ENCODE measurements around the gene PCDHGA1. TPM values are rescaled to one million over a fixed set of nuclear protein-coding genes. Genes with fewer than 3 reads are reported as not detected.

The PCDHGA1 gene
- total and polyA plus RNA-seq, 9 of the 15 experiments (the other 6 are each of a cell fraction or from before 2014, with no cell fraction given) = 0.05 to 0.26 (median 0.18) TPM; not detected in 2

GRCh38 chr5:141439411-141440141, 109.3 kb downstream of the PCDHGA1 start:
- ChIA-PET CTCF (ENCODE audit: low intra/inter-chr PET ratio) (no interaction called here), POLR2A (interaction anchor here (0.6 to 1.6 kb wide), 3 partner anchors 60 to 112 kb away, joined by 3 to 4 read pairs (median 3); partner anchors contain the start of gene PCDHGB3)
- H2AFZ ChIP-seq (ENCODE audit: low read depth, low read length) = no peak overlapping the region
- H3K79me2 ChIP-seq (ENCODE audit: control insufficient read depth, insufficient read depth, low read length) = no peaks in the 10 kb centered on the region
- H3K36me3 ChIP-seq (ENCODE audit: control insufficient read depth, insufficient read depth, low read length) = no peaks in the 10 kb centered on the region
- H3K9me3 ChIP-seq (replicated peaks; ENCODE audit: control insufficient read depth, insufficient read depth, low read depth, low read length) = no peaks in the 10 kb centered on the region
- no peaks in the 10 kb centered on the region for H3K9me1 ChIP-seq (ENCODE audit: control insufficient read depth, insufficient read depth, low read length)
- intact Hi-C loops (cut with micrococcal nuclease) = no loop called here
- in situ Hi-C loops (cut with MboI) = no loop called here
- DNase-seq (ENCODE audit: extremely low read depth in 1 of 4, low spot score in 3 of 4) (no peak), ATAC-seq (no peak), FAIRE-seq (no peak)
- H4K20me1 ChIP-seq (replicated peaks; ENCODE audit: control insufficient read depth, insufficient read depth, low read length) = no peaks in the 10 kb centered on the region
- H3K4me1 ChIP-seq (replicated peaks in 1 of 2; ENCODE audit: control insufficient read depth in 2 of 2, insufficient read depth in 2 of 2, low read length in 2 of 2) = peaks cover 0 to 6% of the 10 kb centered on the region in 2 experiments; a peak in 1 of 5 replicates
- no peak overlapping the region for H3K4me3 ChIP-seq
- WGBS (ENCODE audit: insufficient coverage, low coverage, missing lambda C conversion rate) = 0% methylated on average over 10 of the region's 10 CpGs
- BruUV-seq (replicated peaks) = no TSS peak
- peaks cover 0 to 16% of the 10 kb centered on the region in 2 experiments; a peak in 2 of 5 replicates for H3K27me3 ChIP-seq (ENCODE audit: control insufficient read depth in 2 of 2, insufficient read depth in 2 of 2, low read length in 2 of 2)
- no peak overlapping the region for H3K27ac ChIP-seq (ENCODE audit: extremely low read depth, low read depth, low read length)
- H3K9ac ChIP-seq (ENCODE audit: insufficient read depth in 1 of 2, low read depth in 2 of 2, low read length in 2 of 2) = no peak overlapping the region
- no peak overlapping the region for H3K4me2 ChIP-seq (ENCODE audit: insufficient read depth, low read length)
- TF ChIP-seq GTF2A2 (tag; IDR thresholded peaks at IDR 0.05) (no peak), ZNF740 (CRISPR knock-in tag; IDR thresholded peaks at IDR 0.05) (no peak), ZNF740 (tag; IDR thresholded peaks at IDR 0.05) (no peak), E2F3 (CRISPR knock-in tag; IDR thresholded peaks at IDR 0.05) (no peak), REST (IDR thresholded peaks at IDR 0.05; ENCODE audit: borderline replicate concordance) (no peak), REST (CRISPR knock-in tag; IDR thresholded peaks at IDR 0.05; ENCODE audit: low read depth) (no peak), HMG20A (CRISPR knock-in tag; conservative IDR thresholded peaks at IDR 0.05) (no peak), ZNF311 (CRISPR knock-in tag; IDR thresholded peaks at IDR 0.05) (no peak), PHF21A (IDR thresholded peaks at IDR 0.05; ENCODE audit: borderline replicate concordance, low read depth) (no peak), E2F8 (IDR thresholded peaks at IDR 0.05; ENCODE audit: low read depth, partially characterized antibody) (no peak)

All from K562 (cell line).